ENCODE data around the gene SLF1.

Gene SLF1

DNA sequence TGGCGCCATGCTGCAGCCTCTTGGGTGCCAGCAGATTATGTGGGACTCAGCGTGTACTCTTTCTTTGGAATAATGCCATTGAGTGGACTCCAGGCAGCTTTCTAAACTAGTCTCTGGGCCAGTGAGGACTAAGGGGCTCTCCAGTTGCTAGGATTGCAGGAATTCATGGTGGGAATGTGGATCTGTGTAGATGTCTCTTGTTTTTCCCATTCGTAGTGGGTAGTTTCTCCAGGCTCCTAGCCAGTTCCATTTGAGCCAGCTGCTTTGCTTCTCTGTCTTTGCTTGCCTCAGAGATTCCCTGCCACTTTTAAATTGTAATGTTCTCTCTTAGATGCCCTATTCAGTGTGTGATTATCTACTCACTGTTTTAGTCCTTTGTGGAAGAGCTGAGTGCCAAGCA is 42.6 kb downstream of the SLF1 start:
- Histone ChIP-seq H3K27ac (no peak overlapping the region), H3K4me1 (ENCODE audit: control insufficient read depth in 1 of 2, insufficient read depth in 1 of 2, low read depth in 1 of 2, low read length in 1 of 2) (no peaks in the 10 kb centered on the region), H3K27me3 (no peaks in the 10 kb centered on the region), H3K9me3 (no peaks in the 10 kb centered on the region), H3K4me3 (ENCODE audit: low read depth in 1 of 2, low read length in 1 of 2) (no peak overlapping the region), H3K36me3 (peaks cover 20% of the 10 kb centered on the region)
- TF ChIP-seq, protein P1, sequence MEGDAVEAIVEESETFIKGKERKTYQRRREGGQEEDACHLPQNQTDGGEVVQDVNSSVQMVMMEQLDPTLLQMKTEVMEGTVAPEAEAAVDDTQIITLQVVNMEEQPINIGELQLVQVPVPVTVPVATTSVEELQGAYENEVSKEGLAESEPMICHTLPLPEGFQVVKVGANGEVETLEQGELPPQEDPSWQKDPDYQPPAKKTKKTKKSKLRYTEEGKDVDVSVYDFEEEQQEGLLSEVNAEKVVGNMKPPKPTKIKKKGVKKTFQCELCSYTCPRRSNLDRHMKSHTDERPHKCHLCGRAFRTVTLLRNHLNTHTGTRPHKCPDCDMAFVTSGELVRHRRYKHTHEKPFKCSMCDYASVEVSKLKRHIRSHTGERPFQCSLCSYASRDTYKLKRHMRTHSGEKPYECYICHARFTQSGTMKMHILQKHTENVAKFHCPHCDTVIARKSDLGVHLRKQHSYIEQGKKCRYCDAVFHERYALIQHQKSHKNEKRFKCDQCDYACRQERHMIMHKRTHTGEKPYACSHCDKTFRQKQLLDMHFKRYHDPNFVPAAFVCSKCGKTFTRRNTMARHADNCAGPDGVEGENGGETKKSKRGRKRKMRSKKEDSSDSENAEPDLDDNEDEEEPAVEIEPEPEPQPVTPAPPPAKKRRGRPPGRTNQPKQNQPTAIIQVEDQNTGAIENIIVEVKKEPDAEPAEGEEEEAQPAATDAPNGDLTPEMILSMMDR (IDR thresholded peaks at IDR 0.05): no peak

DNA sequence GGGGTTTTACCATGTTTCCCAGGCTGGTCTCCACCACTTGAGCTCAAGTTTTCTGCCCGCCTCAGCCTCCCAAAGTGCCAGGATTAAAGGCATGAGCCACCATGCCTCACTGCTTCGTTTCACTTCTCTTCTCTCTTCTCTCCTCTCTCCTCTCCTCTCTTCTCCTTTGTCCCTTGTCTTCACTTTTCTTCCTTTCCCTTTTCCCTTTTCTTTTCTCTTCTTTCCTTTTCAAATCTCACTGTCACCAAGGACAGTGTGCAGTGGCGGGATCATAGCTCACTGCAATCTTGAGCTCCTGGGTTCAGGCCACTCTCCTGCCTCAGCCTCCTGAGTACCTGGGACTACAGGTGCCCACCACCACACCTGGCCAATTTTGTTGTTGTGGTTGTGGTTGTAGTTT is 49.5 kb downstream of the SLF1 start:
- Histone ChIP-seq H3K27ac (no peak overlapping the region), H3K36me3 (peaks cover 16% of the 10 kb centered on the region), H3K4me3 (ENCODE audit: low read depth in 1 of 2, low read length in 1 of 2) (no peak overlapping the region), H3K4me1 (ENCODE audit: control insufficient read depth in 1 of 2, insufficient read depth in 1 of 2, low read depth in 1 of 2, low read length in 1 of 2) (no peaks in the 10 kb centered on the region), H3K9me3 (no peaks in the 10 kb centered on the region), H3K27me3 (no peaks in the 10 kb centered on the region)
- TF ChIP-seq, protein P1 (IDR thresholded peaks at IDR 0.05): no peak

DNA sequence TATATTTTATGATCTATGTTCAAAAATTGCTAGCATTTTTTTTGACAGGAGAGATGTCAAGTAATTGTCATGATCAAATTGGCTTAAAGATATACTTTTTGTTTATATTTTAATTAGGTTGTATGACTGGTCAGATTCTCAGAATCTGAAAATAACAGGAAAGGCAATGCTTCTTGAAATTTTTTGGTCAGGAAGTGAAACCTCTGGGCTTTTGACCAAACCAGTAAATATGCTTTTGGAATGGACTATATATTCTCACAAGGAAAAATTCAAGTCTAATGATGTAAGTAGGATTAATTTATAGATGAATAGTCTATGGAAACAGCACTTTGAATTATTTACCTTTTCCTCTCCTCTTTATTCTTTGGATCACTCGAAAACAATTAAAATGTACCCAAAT is 52.3 kb downstream of the SLF1 start:
- H3K27me3 ChIP-seq: no peaks in the 10 kb centered on the region
- H3K4me1 ChIP-seq (ENCODE audit: control insufficient read depth in 1 of 2, insufficient read depth in 1 of 2, low read depth in 1 of 2, low read length in 1 of 2): no peaks in the 10 kb centered on the region
- no peaks in the 10 kb centered on the region for H3K9me3 ChIP-seq
- TF ChIP-seq, protein P1 (IDR thresholded peaks at IDR 0.05): no peak
- no peak overlapping the region for H3K4me3 ChIP-seq (ENCODE audit: low read depth in 1 of 2, low read length in 1 of 2)
- peaks cover 1% of the 10 kb centered on the region for H3K36me3 ChIP-seq
- no peak overlapping the region for H3K27ac ChIP-seq

DNA sequence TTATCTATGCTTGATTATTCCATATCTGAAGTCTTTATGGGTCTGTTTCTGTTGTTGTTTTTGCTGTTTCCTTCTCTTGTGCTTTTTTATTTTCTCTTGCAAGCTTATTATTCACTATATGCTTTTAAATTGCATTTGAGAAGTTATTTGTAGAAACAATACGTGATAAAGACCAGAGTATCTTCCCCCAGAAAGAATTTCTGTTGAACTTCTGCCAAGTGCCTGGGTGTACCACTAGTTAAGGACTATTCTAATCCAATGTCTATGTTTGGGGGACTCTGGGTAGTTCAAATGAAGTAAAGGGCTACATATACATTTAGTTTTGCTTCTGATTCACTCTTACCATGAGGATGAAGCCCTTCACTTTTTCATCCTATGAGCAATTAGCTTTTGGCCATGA is 54.3 kb downstream of the SLF1 start:
- TF ChIP-seq, protein P1 (IDR thresholded peaks at IDR 0.05): no peak
- no peak overlapping the region for H3K27ac ChIP-seq
- no peak overlapping the region for H3K4me3 ChIP-seq (ENCODE audit: low read depth in 1 of 2, low read length in 1 of 2)
- H3K27me3 ChIP-seq: no peaks in the 10 kb centered on the region
- no peaks in the 10 kb centered on the region for H3K4me1 ChIP-seq (ENCODE audit: control insufficient read depth in 1 of 2, insufficient read depth in 1 of 2, low read depth in 1 of 2, low read length in 1 of 2)
- no peaks in the 10 kb centered on the region for H3K9me3 ChIP-seq
- H3K36me3 ChIP-seq: peaks cover 11% of the 10 kb centered on the region

DNA sequence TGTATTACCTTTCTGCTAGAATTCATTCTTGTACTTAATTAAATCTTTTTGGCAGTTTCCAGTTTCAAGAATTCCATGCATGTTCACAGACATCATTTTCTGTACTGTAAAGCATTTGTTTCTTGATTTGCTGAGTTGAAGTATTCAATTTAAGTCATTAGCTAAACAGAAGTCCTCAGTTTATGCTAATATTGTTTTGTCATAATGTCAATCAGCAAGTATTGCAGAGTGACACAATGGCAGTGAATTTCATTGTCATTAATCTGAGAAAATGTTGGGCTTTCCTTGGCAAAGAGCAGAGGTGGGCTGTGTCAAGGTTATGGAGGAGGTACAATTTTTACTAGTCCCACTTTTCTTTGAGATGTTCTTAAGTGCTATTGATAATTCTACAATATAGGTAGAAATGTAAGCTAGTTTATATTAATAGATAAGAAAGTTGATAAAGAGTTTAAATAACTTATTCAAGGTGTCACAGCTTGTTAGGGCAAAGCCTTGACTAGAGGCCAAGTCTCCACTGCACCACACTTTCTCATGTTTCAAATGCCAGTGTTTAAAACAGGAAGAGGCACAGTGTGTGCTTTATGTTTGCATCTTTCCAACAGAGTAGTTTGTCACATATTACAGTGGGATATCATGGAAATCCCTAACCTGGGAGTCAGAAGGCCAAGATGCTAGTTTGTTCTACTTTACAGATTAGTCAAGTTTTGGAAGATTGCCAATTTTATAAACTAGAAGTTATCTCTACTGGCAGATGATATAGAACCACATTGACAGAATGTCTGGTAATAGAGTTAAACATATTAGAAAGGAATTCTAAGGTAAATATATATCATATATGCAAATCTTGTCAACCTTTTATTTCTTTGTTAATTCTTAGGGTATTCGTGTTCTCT is 56.3 kb downstream of the SLF1 start:
- H3K27me3 ChIP-seq: no peaks in the 10 kb centered on the region
- no peak overlapping the region for H3K4me3 ChIP-seq (ENCODE audit: low read depth in 1 of 2, low read length in 1 of 2)
- H3K4me1 ChIP-seq (ENCODE audit: control insufficient read depth in 1 of 2, insufficient read depth in 1 of 2, low read depth in 1 of 2, low read length in 1 of 2): no peaks in the 10 kb centered on the region
- H3K27ac ChIP-seq: no peak overlapping the region
- H3K9me3 ChIP-seq: no peaks in the 10 kb centered on the region
- peaks cover 11% of the 10 kb centered on the region for H3K36me3 ChIP-seq
- TF ChIP-seq, protein P1 (IDR thresholded peaks at IDR 0.05): no peak
